Vagina (tissue), 2 donors: ENCODE results near the gene VIPR2.

Experiments used
- CTCF ChIP-seq, 3 experiments: fragments of 450-650 bp in 2 of 3; fragments of 200-600 bp in 1 of 3; sonication (generic) in 1 of 3; IDR thresholded peaks; one replicate each; pipeline ENCODE4 v1.5.1; 2017 to 2019; ENCODE audit warnings: antibody characterized with exemption in 3 of 3, mild to moderate bottlenecking in 2 of 3, moderate library complexity in 2 of 3
- POLR2A ChIP-seq, 2 donors: fragments of 450-650 bp; IDR thresholded peaks; one replicate each; pipeline ENCODE4 v1.6.1; 2017; ENCODE audit warnings: antibody characterized with exemption in 2 of 2, mild to moderate bottlenecking in 2 of 2, moderate library complexity in 2 of 2
- POLR2AphosphoS5 ChIP-seq, 2 donors: sonication (generic); formaldehyde crosslinking; IDR thresholded peaks; one replicate each; pipeline ENCODE4 v1.9.0; 2017; ENCODE audit warnings: antibody characterized with exemption in 2 of 2, mild to moderate bottlenecking in 2 of 2, low read depth in 1 of 2; ENCODE audit not compliant: insufficient read depth in 1 of 2

- TF ChIP-seq CTCF (IDR thresholded peaks at IDR 0.05) (no peak), POLR2A (IDR thresholded peaks at IDR 0.05) (no peak), POLR2AphosphoS5 (IDR thresholded peaks at IDR 0.05; ENCODE audit: insufficient read depth in 1 of 2, low read depth in 1 of 2) (no peak)
Observed at GRCh38 chr7:159095979-159096411, 48.7 kb downstream of the VIPR2 start.
